Hepatocyte (in vitro differentiated cells): ENCODE results near the gene DHODH.

ENCODE experiments used
- EZH2 ChIP-seq: fragments of 200-600 bp; sonication (generic); IDR thresholded peaks from 2 replicates; pipeline ENCODE4 v1.6.1; 2016; ENCODE audit warnings: antibody characterized with exemption, mild to moderate bottlenecking, borderline replicate concordance
- EZH2phosphoT487 ChIP-seq: fragments of 200-600 bp; sonication (generic); IDR thresholded peaks from one replicate; pipeline ENCODE4 v1.6.1; 2018; ENCODE audit warnings: antibody characterized with exemption, mild to moderate bottlenecking, low read depth, moderate library complexity; ENCODE audit not compliant: unreplicated experiment, severe bottlenecking
- TF ChIP-seq, protein P1 (sequence below): fragments of 200-600 bp; sonication (generic); IDR thresholded peaks from 2 replicates; pipeline ENCODE4 v1.5.1; 2016; ENCODE audit warnings: antibody characterized with exemption, mild to moderate bottlenecking; ENCODE audit not compliant: poor library complexity

DNA sequence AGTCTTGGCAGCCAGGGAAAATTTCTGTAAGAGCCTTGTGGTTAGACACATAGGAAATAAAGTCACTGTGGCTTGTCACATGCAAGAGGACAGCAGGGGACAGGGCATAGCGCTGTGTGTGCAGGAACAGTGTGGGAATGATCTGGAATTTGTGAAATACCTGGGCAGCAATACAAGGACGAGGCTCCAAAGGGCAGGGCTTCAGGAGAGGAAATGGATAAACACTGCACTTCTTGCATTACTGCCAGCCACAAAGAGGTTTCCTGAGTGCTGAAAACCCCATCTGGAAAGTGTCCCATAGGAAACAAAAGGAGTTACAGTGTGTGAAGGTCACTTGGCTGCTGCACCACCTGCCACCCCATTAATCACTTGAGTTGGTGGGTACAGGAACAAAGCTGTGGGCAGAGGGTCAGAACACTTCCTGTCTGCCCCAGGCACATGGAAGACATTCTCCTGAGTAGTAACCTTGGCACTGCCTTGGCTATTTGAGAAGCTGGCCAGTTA, 33.7 kb downstream of the DHODH start:
- TF ChIP-seq, protein P1, sequence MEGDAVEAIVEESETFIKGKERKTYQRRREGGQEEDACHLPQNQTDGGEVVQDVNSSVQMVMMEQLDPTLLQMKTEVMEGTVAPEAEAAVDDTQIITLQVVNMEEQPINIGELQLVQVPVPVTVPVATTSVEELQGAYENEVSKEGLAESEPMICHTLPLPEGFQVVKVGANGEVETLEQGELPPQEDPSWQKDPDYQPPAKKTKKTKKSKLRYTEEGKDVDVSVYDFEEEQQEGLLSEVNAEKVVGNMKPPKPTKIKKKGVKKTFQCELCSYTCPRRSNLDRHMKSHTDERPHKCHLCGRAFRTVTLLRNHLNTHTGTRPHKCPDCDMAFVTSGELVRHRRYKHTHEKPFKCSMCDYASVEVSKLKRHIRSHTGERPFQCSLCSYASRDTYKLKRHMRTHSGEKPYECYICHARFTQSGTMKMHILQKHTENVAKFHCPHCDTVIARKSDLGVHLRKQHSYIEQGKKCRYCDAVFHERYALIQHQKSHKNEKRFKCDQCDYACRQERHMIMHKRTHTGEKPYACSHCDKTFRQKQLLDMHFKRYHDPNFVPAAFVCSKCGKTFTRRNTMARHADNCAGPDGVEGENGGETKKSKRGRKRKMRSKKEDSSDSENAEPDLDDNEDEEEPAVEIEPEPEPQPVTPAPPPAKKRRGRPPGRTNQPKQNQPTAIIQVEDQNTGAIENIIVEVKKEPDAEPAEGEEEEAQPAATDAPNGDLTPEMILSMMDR, result no peak
- TF ChIP-seq EZH2 (no peak), EZH2phosphoT487 (no peak)
